HCT116 (cell line): ENCODE results near the gene CDRT15L2. TPM values are rescaled to one million over a fixed set of nuclear protein-coding genes. Genes with fewer than 3 reads are reported as not detected.

ENCODE experiments used
- total RNA-seq: library from RNA; stranded (reverse); gene quantifications from one replicate; pipeline ENCODE4 v1.2.1, GENCODE V29; 2021; ENCODE audit not compliant: unreplicated experiment

Gene CDRT15L2
- total RNA-seq, 1 experiment from 2014 or later: not detected

Other genes with a start within 250 kb of the CDRT15L2 start
- 0.20 TPM for gene LGALS9B, start 112.2 kb upstream of the CDRT15L2 start, total RNA-seq